Measurements from ENCODE around the gene FNDC5. TPM values are rescaled to one million over a fixed set of nuclear protein-coding genes. Genes with fewer than 3 reads are reported as not detected.

The FNDC5 gene
- total and polyA plus RNA-seq, 9 of the 15 experiments (the other 6 are each of a cell fraction or from before 2014, with no cell fraction given): 0.06 to 2.1 (median 0.22) TPM

DNA sequence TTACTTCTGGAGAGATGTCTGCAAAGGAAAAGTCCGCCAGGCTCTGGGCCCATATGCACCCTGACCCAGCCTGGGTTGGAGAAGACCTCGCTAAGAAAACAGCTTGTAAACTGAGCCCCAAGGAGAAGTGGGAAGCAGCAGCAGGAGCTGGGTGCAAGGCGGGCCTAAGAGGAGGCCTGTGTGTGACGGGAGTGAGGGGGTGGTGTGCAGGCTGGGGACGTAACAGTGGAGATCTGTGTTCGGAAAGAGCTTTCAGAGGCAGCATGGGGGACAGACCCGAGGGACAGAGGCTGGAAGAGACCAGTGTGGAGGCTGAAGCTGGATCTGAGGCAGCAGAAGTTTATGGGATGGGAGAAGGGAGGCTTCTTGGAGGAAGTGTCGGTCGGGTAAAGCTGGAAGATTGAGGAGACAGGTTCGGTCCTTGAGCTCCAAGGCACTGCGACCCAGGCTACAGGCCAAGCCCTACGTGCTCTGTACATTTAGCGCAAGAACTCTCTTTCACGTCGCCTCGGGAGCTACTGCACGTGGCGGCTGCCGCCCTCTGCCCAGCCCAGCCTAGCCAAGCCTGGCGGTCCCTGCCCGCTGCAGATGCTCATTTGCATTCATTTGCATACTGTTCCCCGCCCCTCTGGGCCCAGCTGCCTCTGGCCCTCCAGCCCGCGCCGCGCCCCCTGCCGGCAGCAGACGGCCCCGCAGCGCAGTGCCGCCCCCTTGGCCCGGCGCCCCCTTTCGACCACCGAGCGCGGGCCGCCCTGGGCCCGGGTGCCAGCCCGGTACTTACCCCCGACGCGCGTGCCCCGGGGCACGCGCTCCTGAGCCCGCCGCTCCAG is 21.9 kb upstream of the FNDC5 start:
- intact Hi-C loops (cut with micrococcal nuclease): no loop called here
- peak; percentile 78 to 88 (median 85) for DNase-seq (ENCODE audit: extremely low read depth in 1 of 4, low spot score in 3 of 4)
- H3K9ac ChIP-seq (ENCODE audit: insufficient read depth in 1 of 2, low read depth in 2 of 2, low read length in 2 of 2): peak overlapping the region; percentile 21 to 73; a peak in 3 of 4 replicates
- peaks cover 37% of the 10 kb centered on the region for H4K20me1 ChIP-seq (replicated peaks; ENCODE audit: control insufficient read depth, insufficient read depth, low read length)
- peak overlapping the region; percentile 81 for H3K4me2 ChIP-seq (ENCODE audit: insufficient read depth, low read length)
- no peaks in the 10 kb centered on the region for H3K9me3 ChIP-seq (replicated peaks; ENCODE audit: control insufficient read depth, insufficient read depth, low read depth, low read length)
- ATAC-seq: peak; percentile 94
- peak; percentile 74 for FAIRE-seq
- no peaks in the 10 kb centered on the region for H3K9me1 ChIP-seq (ENCODE audit: control insufficient read depth, insufficient read depth, low read length)
- peak overlapping the region; percentile 42 for H3K4me3 ChIP-seq
- H3K4me1 ChIP-seq (replicated peaks in 1 of 2; ENCODE audit: control insufficient read depth in 2 of 2, insufficient read depth in 2 of 2, low read length in 2 of 2): peaks cover 5 to 18% of the 10 kb centered on the region in 2 experiments; a peak in 3 of 5 replicates
- H3K36me3 ChIP-seq (ENCODE audit: control insufficient read depth, insufficient read depth, low read length): no peaks in the 10 kb centered on the region
- no peaks in the 10 kb centered on the region for H3K79me2 ChIP-seq (ENCODE audit: control insufficient read depth, insufficient read depth, low read length)
- WGBS (ENCODE audit: insufficient coverage, low coverage, missing lambda C conversion rate): 11% methylated on average over 46 of the region's 49 CpGs
- in situ Hi-C loops (cut with MboI): loop anchor here (25.0 kb wide), 1 partner anchor 720 kb away; no protein-coding TSS in a partner anchor
- H2AFZ ChIP-seq (ENCODE audit: low read depth, low read length): peak overlapping the region; percentile 51
- CTCF ChIA-PET (ENCODE audit: low intra/inter-chr PET ratio): interaction anchor here (0.6 to 2.7 kb wide), 5 partner anchors 114 to 884 kb away, joined by 3 to 18 read pairs (median 5); no protein-coding TSS in a partner anchor
- H3K27ac ChIP-seq (ENCODE audit: extremely low read depth, low read depth, low read length): no peak overlapping the region
- BruUV-seq (replicated peaks): no TSS peak
- peaks cover 5 to 67% of the 10 kb centered on the region in 2 experiments; a peak in 3 of 5 replicates for H3K27me3 ChIP-seq (ENCODE audit: control insufficient read depth in 2 of 2, insufficient read depth in 2 of 2, low read length in 2 of 2)
- POLR2A ChIA-PET: interaction anchor here (0.6 to 1.2 kb wide), 8 partner anchors 10 to 194 kb away, joined by 3 to 5 read pairs (median 3); no protein-coding TSS in a partner anchor
- no peak for TF ChIP-seq CUX1 (CRISPR knock-in tag; IDR thresholded peaks at IDR 0.05)
- peak; percentile 74 for TF ChIP-seq L3MBTL2 (IDR thresholded peaks at IDR 0.05)
- TF ChIP-seq HNRNPLL (IDR thresholded peaks at IDR 0.05; ENCODE audit: low read depth, low read length, poor library complexity, severe bottlenecking): no peak
- TF ChIP-seq TAF7 (tag; IDR thresholded peaks at IDR 0.05): no peak
- no peak for TF ChIP-seq DPF2 (IDR thresholded peaks at IDR 0.05)
- peak; percentile 40; the same call in 1 of the 2 replicates for TF ChIP-seq MAX (CRISPR knock-in tag; IDR thresholded peaks at IDR 0.05)
- TF ChIP-seq, protein P1, sequence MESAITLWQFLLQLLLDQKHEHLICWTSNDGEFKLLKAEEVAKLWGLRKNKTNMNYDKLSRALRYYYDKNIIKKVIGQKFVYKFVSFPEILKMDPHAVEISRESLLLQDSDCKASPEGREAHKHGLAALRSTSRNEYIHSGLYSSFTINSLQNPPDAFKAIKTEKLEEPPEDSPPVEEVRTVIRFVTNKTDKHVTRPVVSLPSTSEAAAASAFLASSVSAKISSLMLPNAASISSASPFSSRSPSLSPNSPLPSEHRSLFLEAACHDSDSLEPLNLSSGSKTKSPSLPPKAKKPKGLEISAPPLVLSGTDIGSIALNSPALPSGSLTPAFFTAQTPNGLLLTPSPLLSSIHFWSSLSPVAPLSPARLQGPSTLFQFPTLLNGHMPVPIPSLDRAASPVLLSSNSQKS (CRISPR knock-in tag; IDR thresholded peaks at IDR 0.05): no peak
- TF ChIP-seq HDAC8 (tag; IDR thresholded peaks at IDR 0.05): 0 out of 2 replicates have a peak, but pooled peaks have one; percentile 34
- no peak for TF ChIP-seq BDP1 (IDR thresholded peaks at IDR 0.05; ENCODE audit: insufficient read depth, insufficient read length)
- TF ChIP-seq COPS2 (conservative IDR thresholded peaks at IDR 0.05): no peak
- TF ChIP-seq ZNF695 (CRISPR knock-in tag; IDR thresholded peaks at IDR 0.05): no peak
- TF ChIP-seq ZBTB9 (CRISPR knock-in tag; IDR thresholded peaks at IDR 0.05): 0 out of 2 replicates have a peak, but pooled peaks have one; percentile 34

Data from K562 (cell line).